Kidney epithelial cell (primary cell): ENCODE measurements around the gene NUP42. TPM values are rescaled to one million over a fixed set of nuclear protein-coding genes. Genes with fewer than 3 reads are reported as not detected.

Source experiments
- DNase-seq: peaks from one replicate; pipeline ENCODE4 v3.0.0-alpha.2; 2010; ENCODE audit warnings: low read depth
- H3K27me3 ChIP-seq: 2 replicates; pipeline ENCODE4 v1.6.0; 2011; ENCODE audit warnings: low read length; ENCODE audit not compliant: control insufficient read depth, insufficient read depth
- H3K36me3 ChIP-seq: 2 replicates; pipeline ENCODE4 v1.5.1; 2011; ENCODE audit warnings: low read length; ENCODE audit not compliant: control insufficient read depth, insufficient read depth
- H3K4me3 ChIP-seq: 2 replicates; pipeline ENCODE4 v1.5.1; 2011; ENCODE audit warnings: low read depth, mild to moderate bottlenecking, control low read depth, low read length
- CTCF ChIP-seq: IDR thresholded peaks from 2 replicates; pipeline ENCODE4 v1.5.1; 2011; ENCODE audit warnings: mild to moderate bottlenecking, moderate library complexity, low read length, control low read depth, inconsistent platforms; ENCODE audit not compliant: insufficient read depth, poor library complexity, severe bottlenecking
- total RNA-seq: library from RNA; depleted of rRNA; stranded (reverse); fragments of >200 nt; gene quantifications from 2 replicates; pipeline ENCODE4 v1.2.3, GENCODE V29; 2015

Gene NUP42
- total RNA-seq, 1 donor from 2014 or later: 50.1 TPM

GRCh38 chr7:23158546-23158945 lies 23.3 kb upstream of the NUP42 start:
- H3K36me3 ChIP-seq: no peaks in the 10 kb centered on the region
- TF ChIP-seq CTCF: no peak
- H3K4me3 ChIP-seq: no peak overlapping the region
- H3K27me3 ChIP-seq: no peaks in the 10 kb centered on the region
- no peak for DNase-seq

- TF ChIP-seq CTCF: no peak
Observed at GRCh38 chr7:23161482-23161881, 20.4 kb upstream of the NUP42 start.

GRCh38 chr7:23164846-23165245 lies 17.0 kb upstream of the NUP42 start:
- TF ChIP-seq CTCF: no peak
- DNase-seq: no peak
- H3K36me3 ChIP-seq: no peaks in the 10 kb centered on the region

More at GRCh38 chr7:23161482-23161881, 20.4 kb upstream of the NUP42 start:
- Histone ChIP-seq H3K4me3 (no peak overlapping the region), H3K27me3 (no peaks in the 10 kb centered on the region), H3K36me3 (no peaks in the 10 kb centered on the region)
- DNase-seq: no peak

GRCh38 chr7:23165316-23165715 lies 16.5 kb upstream of the NUP42 start:
- no peaks in the 10 kb centered on the region for H3K36me3 ChIP-seq
- TF ChIP-seq CTCF: no peak
- DNase-seq: no peak
- no peak overlapping the region for H3K4me3 ChIP-seq
- no peaks in the 10 kb centered on the region for H3K27me3 ChIP-seq

More at GRCh38 chr7:23164846-23165245, 17.0 kb upstream of the NUP42 start:
- no peaks in the 10 kb centered on the region for H3K27me3 ChIP-seq
- no peak overlapping the region for H3K4me3 ChIP-seq

- Histone ChIP-seq H3K4me3 (no peak overlapping the region), H3K36me3 (no peaks in the 10 kb centered on the region), H3K27me3 (no peaks in the 10 kb centered on the region)
- DNase-seq: no peak
- TF ChIP-seq CTCF: no peak
Observed at GRCh38 chr7:23167691-23168090, 14.2 kb upstream of the NUP42 start.

GRCh38 chr7:23168111-23168885 lies 13.6 kb upstream of the NUP42 start:
- no peaks in the 10 kb centered on the region for H3K36me3 ChIP-seq
- H3K4me3 ChIP-seq: no peak overlapping the region
- H3K27me3 ChIP-seq: no peaks in the 10 kb centered on the region
- TF ChIP-seq CTCF: no peak
- DNase-seq: no peak
